ENCODE results near the gene IL2RA. TPM values are rescaled to one million over a fixed set of nuclear protein-coding genes. Genes with fewer than 3 reads are reported as not detected.

Gene IL2RA
- total and polyA plus RNA-seq, 2 donors (not counting 1 experiment from before 2014, with no cell fraction given) = 7.2 to 56.7 TPM

GRCh38 chr10:6023661-6024333 is 38.4 kb downstream of the IL2RA start:
- no peak overlapping the region for H3K4me3 ChIP-seq (ENCODE audit: control extremely low read depth in 1 of 5, extremely low read depth in 1 of 5, insufficient read depth in 1 of 5, low read depth in 2 of 5, low read length in 4 of 5)

More at GRCh38 chr10:6023661-6024333, 38.4 kb downstream of the IL2RA start:
- no peak overlapping the region for H3K4me2 ChIP-seq (replicated peaks; ENCODE audit: low read depth, low read length, poor library complexity, severe bottlenecking)
- no peaks in the 10 kb centered on the region for H3K9me3 ChIP-seq (ENCODE audit: control extremely low read depth in 1 of 3, control insufficient read depth in 2 of 3, insufficient read depth in 1 of 3, low read length in 2 of 3)
- POLR2A ChIA-PET = no interaction called here
- Mint-ChIP-seq H3K4me3 (no peak overlapping the region), H3K27me3 (no peaks in the 10 kb centered on the region), H3K9me3 (ENCODE audit: insufficient read depth) (no peaks in the 10 kb centered on the region), H3K27ac (no peak overlapping the region), H3K4me1 (peaks cover 5% of the 10 kb centered on the region)
- DNase-seq (no peak), ATAC-seq (ENCODE audit: low read depth) (no peak)
- H2AFZ ChIP-seq (ENCODE audit: insufficient read depth, low read depth, low read length, poor library complexity, severe bottlenecking) = no peak overlapping the region
- peaks cover 0 to 32% of the 10 kb centered on the region in 2 experiments for H3K36me3 ChIP-seq (replicated peaks in 1 of 2; ENCODE audit: control extremely low read depth in 1 of 2, control insufficient read depth in 1 of 2, extremely low read depth in 1 of 2, insufficient read depth in 2 of 2, low read length in 1 of 2)
- H3K4me1 ChIP-seq (ENCODE audit: control insufficient read depth in 2 of 2, insufficient read depth in 2 of 2, low read length in 2 of 2) = peaks cover 0 to 5% of the 10 kb centered on the region in 2 donors
- no peaks in the 10 kb centered on the region for H3K27me3 ChIP-seq (replicated peaks in 1 of 4; ENCODE audit: control extremely low read depth in 1 of 4, control insufficient read depth in 3 of 4, insufficient read depth in 4 of 4, low read length in 3 of 4)
- H3K9ac ChIP-seq (ENCODE audit: low read length) = no peak overlapping the region
- H3K27ac ChIP-seq (ENCODE audit: low read length in 2 of 2) = no peak overlapping the region
- no peaks in the 10 kb centered on the region for H4K20me1 ChIP-seq (ENCODE audit: control insufficient read depth, insufficient read depth, low read length, poor library complexity, severe bottlenecking)
- WGBS (ENCODE audit: insufficient coverage) = 89% methylated on average over 12 of the region's 12 CpGs
- no peaks in the 10 kb centered on the region for H3K79me2 ChIP-seq (ENCODE audit: control insufficient read depth, insufficient read depth, low read length)
- TF ChIP-seq CTCF (IDR thresholded peaks at IDR 0.05) = no peak
- no peak for TF ChIP-seq EZH2 (IDR thresholded peaks at IDR 0.05; ENCODE audit: borderline replicate concordance, insufficient read depth, low read depth, low read length, poor library complexity, severe bottlenecking)
- intact Hi-C loops (cut with micrococcal nuclease) = no loop called here
- CTCF ChIA-PET = interaction anchor here (1.3 kb wide), 1 partner anchor 63 kb away, joined by 4 read pairs; no protein-coding TSS in a partner anchor
